ENCODE data around the gene TMED1.

TMED1 gene

DNA sequence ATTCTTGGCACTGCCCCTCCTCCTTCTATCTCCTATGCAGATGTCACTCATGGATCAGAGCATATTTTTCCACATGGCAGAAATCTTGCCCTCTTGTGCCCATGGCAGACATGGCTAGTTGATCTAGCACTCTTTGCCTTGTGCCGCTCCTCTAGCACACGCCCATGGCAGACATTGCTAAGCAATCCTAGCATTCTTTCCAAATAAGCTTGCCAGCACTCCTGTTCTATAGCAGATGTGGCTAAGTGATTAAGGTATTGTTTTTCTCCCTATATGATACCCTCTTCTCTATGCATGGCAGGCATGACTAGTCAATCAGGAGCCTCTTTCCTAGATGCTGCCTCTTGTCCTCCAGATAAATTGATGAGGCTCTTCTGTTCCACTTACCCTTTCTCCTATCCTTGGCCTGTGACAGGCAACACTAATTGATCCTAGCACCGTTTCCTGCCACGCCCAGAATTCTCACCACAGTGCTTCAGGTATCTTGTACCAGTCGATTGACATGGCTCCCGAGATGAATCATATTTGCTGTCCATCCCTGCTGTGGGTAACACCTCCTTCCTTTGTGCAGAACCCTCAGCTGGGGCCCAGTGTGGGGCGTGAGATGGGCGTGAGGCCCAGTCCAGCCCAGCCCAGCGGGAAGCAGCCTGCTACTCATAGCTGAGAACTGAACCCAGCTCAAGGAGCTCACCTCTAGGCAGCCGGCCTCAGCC lies 26.9 kb downstream of the TMED1 start:
- DNase-seq, result no peak

- no peak for DNase-seq
Measured at GRCh38 chr19:10805758-10806247, 30.2 kb downstream of the TMED1 start.

DNA sequence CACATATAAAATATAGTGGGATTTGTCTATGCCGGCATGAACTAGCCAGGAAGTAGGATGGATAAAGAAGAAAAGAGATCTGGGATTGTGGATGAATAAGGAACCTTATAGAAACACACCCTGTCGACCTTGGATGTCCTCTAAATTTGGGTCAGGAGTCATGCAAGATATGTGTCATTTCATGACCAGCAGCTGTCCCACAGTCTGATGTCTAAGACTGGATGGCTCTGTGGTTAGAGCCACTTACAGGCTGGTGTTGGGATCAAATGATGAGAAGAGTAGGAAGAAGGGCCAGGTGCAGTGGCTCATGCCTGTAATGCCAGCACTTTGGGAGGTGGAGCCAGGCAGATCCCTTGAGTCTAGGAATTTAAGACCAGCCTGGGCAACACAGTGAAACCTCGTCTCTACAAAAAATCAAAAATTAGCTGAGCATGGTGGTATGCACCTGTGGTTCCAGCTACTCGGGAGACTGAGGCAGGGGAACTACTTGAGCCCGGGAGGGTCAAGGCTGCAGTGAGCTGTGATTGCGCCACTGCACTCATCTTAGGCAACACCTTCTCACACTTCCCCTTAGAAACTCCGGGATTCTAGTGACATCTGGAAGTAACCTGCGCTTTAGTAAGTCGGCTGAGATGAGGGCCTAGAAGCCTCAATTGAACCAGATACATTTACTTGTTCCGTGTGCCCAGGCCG lies 30.8 kb downstream of the TMED1 start:
- DNase-seq, result no peak

- DNase-seq, result no peak
Measured at GRCh38 chr19:10803252-10803651, 32.8 kb downstream of the TMED1 start.

DNA sequence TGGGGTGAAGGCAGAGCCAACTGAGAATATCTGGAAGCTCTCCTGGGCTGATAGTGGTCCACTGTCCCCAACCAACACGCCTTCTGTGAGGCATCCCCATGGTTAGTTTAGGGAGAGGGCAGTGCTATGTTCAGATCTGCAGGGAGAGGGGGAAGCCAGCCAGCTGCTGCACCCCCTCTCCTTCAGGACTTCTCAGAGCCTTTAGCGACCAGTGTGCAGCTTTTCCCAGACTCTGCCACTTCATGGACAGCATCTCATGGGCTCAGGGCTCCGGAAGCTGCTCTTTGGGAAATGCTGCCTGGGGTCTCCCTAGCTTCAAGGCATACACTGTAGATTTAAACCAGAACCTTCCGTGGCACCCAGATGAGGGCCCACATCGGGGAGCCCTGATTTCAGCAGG lies 33.5 kb downstream of the TMED1 start:
- DNase-seq, result no peak

- DNase-seq, result no peak
Measured at GRCh38 chr19:10800488-10800887, 35.5 kb downstream of the TMED1 start.

DNA sequence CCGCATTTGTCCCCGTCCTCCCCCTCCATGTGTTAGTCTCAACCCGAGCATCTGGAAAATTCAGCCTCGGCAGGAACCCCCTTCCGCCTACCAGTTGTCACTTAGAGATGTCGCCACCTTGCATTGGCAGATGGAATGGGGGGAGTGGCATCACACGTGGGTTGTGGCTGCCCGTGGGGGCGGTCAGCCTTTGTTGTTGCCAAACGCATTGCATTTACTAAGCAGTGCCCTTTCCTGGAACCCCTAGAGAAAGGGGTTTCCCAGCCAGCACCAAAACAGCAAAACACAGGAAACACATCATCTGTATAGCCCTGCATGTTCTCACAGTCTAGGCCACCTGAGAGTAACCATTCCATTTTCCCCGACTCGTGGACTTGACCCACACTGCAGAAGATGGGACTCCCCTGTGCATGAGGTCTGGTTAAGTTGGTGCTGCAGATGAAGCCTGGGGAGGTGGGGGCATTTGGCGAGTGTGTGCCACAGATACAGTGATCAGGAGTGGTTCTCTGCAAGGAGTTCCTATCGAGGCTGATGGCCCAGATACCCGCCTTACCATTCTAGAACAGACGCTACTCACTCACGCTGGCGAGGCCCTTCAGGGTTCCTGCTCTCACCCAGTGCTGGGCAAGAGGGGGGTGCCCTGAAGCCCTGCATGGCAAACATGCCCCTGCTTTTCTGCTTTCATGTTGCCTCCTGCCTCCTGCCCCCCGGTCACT lies 38.3 kb downstream of the TMED1 start:
- DNase-seq, result peak; percentile 60

GRCh38 chr19:10797078-10797477 lies 38.9 kb downstream of the TMED1 start:
- DNase-seq, result no peak

DNA sequence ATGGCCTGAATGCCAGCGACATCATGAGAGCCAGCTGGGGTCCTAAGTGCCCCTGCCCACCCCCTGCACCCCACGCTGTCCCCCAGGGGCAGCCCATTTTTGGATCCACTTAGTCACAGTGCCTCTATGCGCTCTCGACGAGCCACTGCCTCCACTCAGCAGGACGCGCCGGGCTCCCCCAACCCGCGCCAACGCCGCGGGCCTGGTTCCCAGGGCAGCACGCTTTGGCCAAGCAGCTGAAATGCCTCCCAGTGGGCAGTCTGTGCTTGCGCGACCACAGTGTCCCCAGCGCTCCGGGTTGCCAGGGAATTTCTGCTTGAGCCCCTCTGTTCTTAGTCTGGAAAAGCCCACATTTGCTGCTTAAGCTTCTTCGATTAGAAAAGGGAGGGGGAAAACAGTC lies 39.4 kb downstream of the TMED1 start:
- no peak for DNase-seq

DNA sequence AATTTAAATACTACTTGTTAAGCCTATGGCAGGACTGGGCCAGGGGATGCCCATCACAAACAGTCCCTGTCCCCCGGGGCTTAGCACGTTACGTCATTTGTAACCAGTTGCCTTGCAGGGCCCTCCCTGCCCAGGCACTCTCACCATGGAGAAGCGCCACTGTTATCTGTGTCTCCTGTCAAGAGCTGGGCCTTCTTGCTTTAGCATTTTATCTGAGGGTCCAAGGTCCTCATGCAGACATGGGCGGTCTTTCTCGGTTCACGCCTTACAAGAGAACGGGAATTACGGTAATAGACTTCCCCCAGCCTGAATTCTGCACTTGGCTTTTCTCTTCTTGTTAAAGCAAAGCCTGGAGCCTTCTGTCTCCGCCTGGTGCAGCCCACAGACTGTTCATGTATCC lies 46.1 kb downstream of the TMED1 start:
- DNase-seq, result no peak

DNA sequence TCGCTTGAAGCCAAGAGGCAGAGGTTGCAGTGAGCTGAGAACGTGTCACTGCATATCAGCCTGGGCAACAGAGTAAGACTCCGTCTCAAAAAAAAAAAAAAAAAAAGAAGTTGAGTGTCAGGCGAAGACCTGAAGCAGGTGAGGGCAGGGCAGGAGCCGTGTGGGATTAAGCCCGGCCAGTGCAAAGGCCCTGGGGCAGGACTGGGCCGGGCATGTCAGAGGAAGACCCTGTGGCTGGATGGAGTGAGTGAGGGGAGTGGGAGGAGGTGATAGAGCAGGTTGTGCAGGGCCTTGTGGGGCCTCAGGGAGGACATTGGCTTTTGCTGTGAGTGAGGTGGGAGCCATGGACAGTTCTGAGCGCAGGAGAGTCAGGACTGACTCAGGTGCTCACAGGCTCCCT lies 47.9 kb downstream of the TMED1 start:
- no peak for DNase-seq

DNA sequence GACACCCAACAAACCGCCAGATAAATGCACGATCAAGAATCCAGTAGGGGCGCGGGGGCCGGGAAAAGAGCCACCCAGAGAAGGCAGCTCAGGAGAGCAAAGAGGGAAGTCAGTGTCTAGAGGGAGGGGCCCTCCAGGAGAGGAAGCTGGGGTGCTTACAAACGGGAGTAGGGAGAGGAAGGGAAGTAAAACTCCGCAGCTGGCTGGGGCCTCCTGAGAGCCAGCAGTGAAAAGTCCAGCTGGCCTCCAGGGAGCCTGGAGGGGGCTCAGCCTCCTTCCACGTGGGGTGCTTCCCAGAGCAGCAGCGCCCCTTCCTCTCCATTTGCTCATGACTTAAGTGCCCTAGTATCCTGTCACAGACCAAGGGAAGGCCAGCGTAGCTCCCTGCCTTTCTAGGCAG lies 51.8 kb downstream of the TMED1 start:
- DNase-seq, result no peak

DNA sequence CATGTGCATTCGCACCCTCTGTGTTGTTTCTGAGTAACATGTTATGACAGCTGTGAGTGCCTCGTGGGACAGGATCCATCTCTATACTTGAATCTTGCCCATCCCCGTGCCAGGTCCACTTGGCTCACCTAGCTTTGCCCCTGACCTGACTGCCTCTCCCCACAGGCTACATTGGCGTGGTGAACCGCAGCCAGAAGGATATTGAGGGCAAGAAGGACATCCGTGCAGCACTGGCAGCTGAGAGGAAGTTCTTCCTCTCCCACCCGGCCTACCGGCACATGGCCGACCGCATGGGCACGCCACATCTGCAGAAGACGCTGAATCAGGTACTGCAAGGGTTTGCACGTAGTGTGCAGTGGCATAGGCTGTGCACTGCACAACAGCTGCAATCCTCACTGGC lies 53.2 kb downstream of the TMED1 start:
- no peak for DNase-seq
